Pancreas (tissue), 10 donors: ENCODE data around the gene SLC41A1. TPM values are rescaled to one million over a fixed set of nuclear protein-coding genes. Genes with fewer than 3 reads are reported as not detected.

Experiments used
- ATAC-seq, 4 donors: fragments of 200-7000 bp; cut with Tn5 transposase; one replicate each; pipeline versions ENCODE4 v1.8.0 to v1.9.1; 2020; ENCODE audit warnings: mild to moderate bottlenecking in 4 of 4, moderate library complexity in 4 of 4
- DNase-seq, 6 donors: peaks; one replicate each; pipeline ENCODE4 v3.0.0-alpha.2; 2020
- FAIRE-seq: peaks from 2 replicates; lab custom pipeline; 2012; peaks lifted over from hg19 to GRCh38; lab: Jason Lieb, UNC
- H3K27ac ChIP-seq, 4 donors: fragments of 200-600 bp; sonication (generic); 1 replicate in 3 of 4; 2 replicates in 1 of 4; pipeline versions ENCODE4 v1.5.0 to v1.8.0; 2020
- H3K27me3 ChIP-seq, 4 donors: fragments of 200-600 bp; one replicate each; pipeline ENCODE4 v1.8.0; 2021
- H3K36me3 ChIP-seq, 3 donors: fragments of 200-600 bp; sonication (generic) in 1 of 3; one replicate each; pipeline versions ENCODE4 v1.5.0 to v1.8.0; 2020 to 2021
- H3K4me1 ChIP-seq, 3 donors: fragments of 200-600 bp; one replicate each; pipeline ENCODE4 v1.8.0; 2021
- H3K4me3 ChIP-seq, 4 donors: fragments of 200-600 bp; sonication (generic) in 2 of 4; one replicate each; pipeline versions ENCODE4 v1.5.0 to v1.8.0; 2020 to 2021
- H3K9me3 ChIP-seq, 4 donors: fragments of 200-600 bp; one replicate each; pipeline ENCODE4 v1.8.0; 2021
- CTCF ChIP-seq, 4 donors: fragments of 200-600 bp; sonication (generic) in 3 of 4; IDR thresholded peaks; one replicate each; pipeline versions ENCODE4 v1.5.0 to v1.8.0; 2021; ENCODE audit warnings: antibody characterized with exemption in 4 of 4
- WGBS, 2 donors: extraction: QIAGEN DNeasy Blood & Tissue Kit; methylation state at CpG; one replicate each; pipeline ENCODE4 v1.1.7; 2013; 5-methylcytosine and 5-hydroxymethylcytosine counted together
- intact Hi-C, 3 donors: fragments of 100-400 bp; cut with DNase I; formaldehyde crosslinking; loops; one replicate each; pipeline versions ENCODE4 v1.11.1 to v1.14.2; 2022
- polyA plus RNA-seq, 2 donors: library from polyadenylated mRNA; stranded (reverse); fragments of 200-250 nt; gene quantifications; one replicate each; pipeline ENCODE4 v1.2.3, GENCODE V29; 2013
- total RNA-seq, 6 donors: library from RNA; stranded (reverse); fragmentation: NEBNext Ultra II Directional in 4 of 6; extraction: Animal tissue kit (Norgen Biotek cat#: 25700) in 4 of 6; gene quantifications; one replicate each; pipeline versions ENCODE4 v1.2.1 to v1.2.4, GENCODE V29; 2021 to 2023
- donor health status: healthy with polysubstance abuse.
- donor health status: DM: no; HTN: no; CAD: no; lungs with moderate emphysema.
- donor health status: DM: no; HTN: no; CAD: no.
- donor health status: control.
- donor health status: control.
- donor health status: Bipolar disorder and iron deficiency.
- donor health status: DM: yes; HTN: yes; CAD: no.
- donor health status: DM: no; HTN: no; CAD: no.
- donor health status: DM: no; HTN: no; CAD: no.
- donor health status: DM: yes; HTN: yes; CAD: no.

The SLC41A1 gene
- total and polyA plus RNA-seq, 8 donors: 20.7 to 57.7 (median 36.8) TPM

- intact Hi-C loops: no loop called here
- 91 to 92% methylated on average over 2 of the region's 2 CpGs for WGBS, 2 donors
- no peak for ATAC-seq
- no peaks in the 10 kb centered on the region for H3K27me3 ChIP-seq
- FAIRE-seq: no peak
- H3K4me1 ChIP-seq: peaks cover 0 to 4% (median 0%) of the 10 kb centered on the region in 3 donors
- H3K4me3 ChIP-seq: no peak overlapping the region
- no peaks in the 10 kb centered on the region for H3K9me3 ChIP-seq
- DNase-seq: no peak
- no peak for TF ChIP-seq CTCF (IDR thresholded peaks at IDR 0.05)
- H3K36me3 ChIP-seq: no peaks in the 10 kb centered on the region
- H3K27ac ChIP-seq: no peak overlapping the region
Measured at GRCh38 chr1:205822397-205822796, 9.4 kb upstream of the SLC41A1 start.

GRCh38 chr1:205817988-205818387 is 5.0 kb upstream of the SLC41A1 start:
- TF ChIP-seq CTCF (IDR thresholded peaks at IDR 0.05): no peak
- no peaks in the 10 kb centered on the region for H3K9me3 ChIP-seq
- FAIRE-seq (no peak), ATAC-seq (no peak), DNase-seq (no peak)
- intact Hi-C loops: no loop called here
- H3K27me3 ChIP-seq: no peaks in the 10 kb centered on the region
- H3K27ac ChIP-seq: no peak overlapping the region
- no peak overlapping the region for H3K4me3 ChIP-seq
- H3K36me3 ChIP-seq: no peaks in the 10 kb centered on the region
- WGBS, 2 donors: 90 to 97% methylated on average over 3 of the region's 3 CpGs
- peaks cover 0 to 7% (median 3%) of the 10 kb centered on the region in 3 donors for H3K4me1 ChIP-seq

- no peak for FAIRE-seq
- no peak for ATAC-seq
- no peak for TF ChIP-seq CTCF (IDR thresholded peaks at IDR 0.05)
- WGBS, 2 donors: 94% methylated on average over 3 of the region's 3 CpGs
- Histone ChIP-seq H3K36me3 (no peaks in the 10 kb centered on the region), H3K4me3 (no peak overlapping the region), H3K9me3 (no peaks in the 10 kb centered on the region), H3K27ac (no peak overlapping the region), H3K4me1 (peaks cover 0 to 7% (median 3%) of the 10 kb centered on the region in 3 donors), H3K27me3 (no peaks in the 10 kb centered on the region)
- intact Hi-C loops: no loop called here
- DNase-seq: no peak
Measured at GRCh38 chr1:205817364-205817763, 4.4 kb upstream of the SLC41A1 start.

- WGBS, 2 donors: 1 to 5% methylated on average over 14 of the region's 14 CpGs
- peak overlapping the region; percentile 47 to 92 (median 81) for H3K27ac ChIP-seq
- DNase-seq (no peak), FAIRE-seq (no peak), ATAC-seq (peak in 1 of 4 donors; percentile 5)
- peaks cover 0 to 27% (median 16%) of the 10 kb centered on the region in 3 donors for H3K4me1 ChIP-seq
- intact Hi-C loops: no loop called here
- H3K9me3 ChIP-seq: no peaks in the 10 kb centered on the region
- H3K27me3 ChIP-seq: no peaks in the 10 kb centered on the region
- no peaks in the 10 kb centered on the region for H3K36me3 ChIP-seq
- peak overlapping the region; percentile 85 to 93 (median 86) for H3K4me3 ChIP-seq
- no peak for TF ChIP-seq CTCF (IDR thresholded peaks at IDR 0.05)
Measured at GRCh38 chr1:205813755-205814058, 709 bp upstream of the SLC41A1 start.

GRCh38 chr1:205812271-205812877 is 624 bp downstream of the SLC41A1 start:
- 0 to 1% methylated on average over 15 to 16 of the region's 16 CpGs for WGBS, 2 donors
- intact Hi-C loops: no loop called here
- H3K4me1 ChIP-seq: peaks cover 0 to 27% (median 16%) of the 10 kb centered on the region in 3 donors
- H3K27me3 ChIP-seq: no peaks in the 10 kb centered on the region
- peak overlapping the region; percentile 71 to 92 (median 88) for H3K27ac ChIP-seq
- H3K9me3 ChIP-seq: no peaks in the 10 kb centered on the region
- DNase-seq: peak in 1 of 6 donors; percentile 32
- TF ChIP-seq CTCF (IDR thresholded peaks at IDR 0.05): no peak
- peak; percentile 13 to 40 (median 16) for ATAC-seq
- no peak for FAIRE-seq
- no peaks in the 10 kb centered on the region for H3K36me3 ChIP-seq
- H3K4me3 ChIP-seq: peak overlapping the region; percentile 85 to 93 (median 86)
